Esophagus muscularis mucosa (tissue), 4 donors: ENCODE results near the gene TNRC6C.

ENCODE experiments used
- CTCF ChIP-seq, 3 experiments: fragments of 200-600 bp in 2 of 3; fragments of 450-650 bp in 1 of 3; sonication (generic) in 2 of 3; IDR thresholded peaks; one replicate each; pipeline ENCODE4 v1.5.1; 2017 to 2019; ENCODE audit warnings: antibody characterized with exemption in 3 of 3, mild to moderate bottlenecking in 2 of 3, moderate library complexity in 1 of 3
- EP300 ChIP-seq: sonication (generic); formaldehyde crosslinking; IDR thresholded peaks from one replicate; pipeline ENCODE4 v1.6.1; 2017; ENCODE audit warnings: antibody characterized with exemption
- POLR2A ChIP-seq: fragments of 450-650 bp; IDR thresholded peaks from one replicate; pipeline ENCODE4 v1.6.1; 2017; ENCODE audit warnings: antibody characterized with exemption, moderate library complexity, mild to moderate bottlenecking, low read depth
- POLR2AphosphoS5 ChIP-seq, 2 donors: sonication (generic); formaldehyde crosslinking; IDR thresholded peaks; one replicate each; pipeline ENCODE4 v1.6.1; 2017; ENCODE audit warnings: antibody characterized with exemption in 2 of 2

DNA sequence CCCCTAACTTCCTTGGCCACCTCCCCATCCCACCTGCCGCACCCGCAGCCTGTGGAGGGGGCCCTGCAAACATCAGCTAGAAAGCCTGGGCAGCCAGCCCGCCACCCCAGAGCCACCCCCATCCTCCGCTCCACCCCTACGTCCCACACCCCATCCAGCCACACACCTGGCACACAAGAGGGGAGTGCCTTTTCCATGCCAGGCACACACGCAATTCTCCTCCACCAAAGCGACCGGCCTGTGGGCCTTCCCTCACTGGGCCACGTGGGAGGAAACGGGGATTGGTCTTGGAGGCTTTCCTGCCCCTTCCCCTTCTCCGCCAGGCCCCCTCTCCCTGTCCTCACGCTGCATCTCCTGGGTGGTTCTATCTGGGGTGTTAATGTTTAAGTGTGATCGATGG lies 48.7 kb upstream of the TNRC6C start:
- no peak for TF ChIP-seq CTCF (IDR thresholded peaks at IDR 0.05)
- no peak for TF ChIP-seq POLR2A
- no peak for TF ChIP-seq POLR2AphosphoS5 (IDR thresholded peaks at IDR 0.05)
- no peak for TF ChIP-seq EP300
